CD8-positive, alpha-beta memory T cell (primary cell): ENCODE results near the gene SORCS2. TPM values are rescaled to one million over a fixed set of nuclear protein-coding genes. Genes with fewer than 3 reads are reported as not detected.

Experiments
- CTCF ChIA-PET: fragments of 350-600 bp; sonication (Branson Sonifier 250); formaldehyde crosslinking; loops from one replicate; lab custom pipeline; 2021; ENCODE audit warnings: antibody characterized with exemption; lab: Charles Lee
- POLR2A ChIA-PET: fragments of 350-600 bp; sonication (Branson Sonifier 250); formaldehyde crosslinking; loops from one replicate; lab custom pipeline; 2021; ENCODE audit warnings: antibody characterized with exemption; lab: Charles Lee
- DNase-seq, 5 donors: peaks; one replicate each; pipeline versions ENCODE4 v3.0.0 to v3.0.0-alpha.2; 2020 to 2022; ENCODE audit warnings: mixed read lengths in 1 of 5
- H3K27ac ChIP-seq: one replicate; pipeline ENCODE4 v1.7.0; 2013; ENCODE audit warnings: low read depth, mild to moderate bottlenecking, low read length, moderate library complexity
- H3K27me3 ChIP-seq: 2 replicates; pipeline ENCODE4 v1.7.0; 2013; ENCODE audit warnings: low read length, mild to moderate bottlenecking; ENCODE audit not compliant: insufficient read depth, poor library complexity, severe bottlenecking
- H3K36me3 ChIP-seq: 2 replicates; pipeline ENCODE4 v1.7.0; 2013; ENCODE audit warnings: mild to moderate bottlenecking, low read length, moderate library complexity; ENCODE audit not compliant: insufficient read depth
- H3K4me1 ChIP-seq: 2 replicates; pipeline ENCODE4 v1.7.0; 2013; ENCODE audit warnings: mild to moderate bottlenecking, low read length, moderate library complexity; ENCODE audit not compliant: insufficient read depth
- H3K4me3 ChIP-seq: 2 replicates; pipeline ENCODE4 v1.7.0; 2013; ENCODE audit warnings: mild to moderate bottlenecking, low read length
- H3K9me3 ChIP-seq: 2 replicates; pipeline ENCODE4 v1.7.0; 2013; ENCODE audit warnings: mild to moderate bottlenecking, low read length
- H3K27ac Mint-ChIP-seq, 8 donors: one replicate each; pipeline ENCODE4 v1.8.0; 2020 to 2021; ENCODE audit warnings: mixed read lengths in 8 of 8, mild to moderate bottlenecking in 6 of 8, inconsistent platforms in 3 of 8, moderate library complexity in 3 of 8
- H3K27me3 Mint-ChIP-seq, 2 donors: one replicate each; pipeline ENCODE4 v1.8.0; 2020 to 2021; ENCODE audit warnings: mixed read lengths in 2 of 2, mild to moderate bottlenecking in 1 of 2, moderate library complexity in 1 of 2
- H3K36me3 Mint-ChIP-seq, 3 donors: one replicate each; pipeline ENCODE4 v1.8.0; 2020 to 2021; ENCODE audit warnings: mixed read lengths in 3 of 3, inconsistent platforms in 1 of 3, mild to moderate bottlenecking in 1 of 3
- H3K4me1 Mint-ChIP-seq, 3 donors: one replicate each; pipeline ENCODE4 v1.8.0; 2020 to 2021; ENCODE audit warnings: mixed read lengths in 3 of 3, inconsistent platforms in 1 of 3, mild to moderate bottlenecking in 1 of 3
- H3K4me3 Mint-ChIP-seq, 7 donors: one replicate each; pipeline ENCODE4 v1.8.0; 2020 to 2021; ENCODE audit warnings: mixed read lengths in 7 of 7, mild to moderate bottlenecking in 6 of 7, moderate library complexity in 4 of 7, inconsistent platforms in 2 of 7
- H3K9me3 Mint-ChIP-seq, 5 donors: one replicate each; pipeline ENCODE4 v1.8.0; 2020 to 2022; ENCODE audit warnings: mixed read lengths in 5 of 5, mild to moderate bottlenecking in 3 of 5, moderate library complexity in 2 of 5, inconsistent platforms in 1 of 5
- polyA plus RNA-seq: library from polyadenylated mRNA; unstranded; fragments of 300-500 nt; fragmentation: Illumina TruSeq; gene quantifications from one replicate; pipeline ENCODE4 v1.2.3, GENCODE V29; 2021
- total RNA-seq, 2 experiments: library from RNA; stranded (reverse); gene quantifications; one replicate each; pipeline ENCODE4 v1.2.3, GENCODE V29; 2021

SORCS2 gene
- total and polyA plus RNA-seq, 3 experiments from 2014 or later = not detected

GRCh38 chr4:7582313-7583097 is 390.2 kb downstream of the SORCS2 start:
- Histone ChIP-seq H3K4me1 (no peaks in the 10 kb centered on the region), H3K36me3 (no peaks in the 10 kb centered on the region), H3K9me3 (no peaks in the 10 kb centered on the region), H3K27me3 (no peaks in the 10 kb centered on the region), H3K4me3 (no peak overlapping the region), H3K27ac (no peak overlapping the region)
- ChIA-PET POLR2A (no interaction called here), CTCF (no interaction called here)
- DNase-seq = no peak
- no peak overlapping the region for H3K27ac Mint-ChIP-seq
- H3K9me3 Mint-ChIP-seq = peaks cover 17 to 30% (median 21%) of the 10 kb centered on the region in 5 donors
- peaks cover 0 to 6% of the 10 kb centered on the region in 2 donors for H3K27me3 Mint-ChIP-seq
- H3K4me1 Mint-ChIP-seq = no peaks in the 10 kb centered on the region
- H3K4me3 Mint-ChIP-seq = no peak overlapping the region
- peaks cover 0 to 21% (median 0%) of the 10 kb centered on the region in 3 donors for H3K36me3 Mint-ChIP-seq

GRCh38 chr4:7584098-7584497 is 391.8 kb downstream of the SORCS2 start:
- Mint-ChIP-seq H3K36me3 (peaks cover 0 to 6% (median 0%) of the 10 kb centered on the region in 3 donors), H3K9me3 (peaks cover 5 to 14% (median 8%) of the 10 kb centered on the region in 5 donors), H3K27me3 (peaks cover 7 to 12% of the 10 kb centered on the region in 2 donors), H3K27ac (no peak overlapping the region), H3K4me3 (no peak overlapping the region), H3K4me1 (no peaks in the 10 kb centered on the region)
- Histone ChIP-seq H3K4me1 (no peaks in the 10 kb centered on the region), H3K4me3 (no peak overlapping the region), H3K27me3 (no peaks in the 10 kb centered on the region), H3K36me3 (no peaks in the 10 kb centered on the region), H3K27ac (no peak overlapping the region), H3K9me3 (no peaks in the 10 kb centered on the region)
- CTCF ChIA-PET = no interaction called here
- POLR2A ChIA-PET = no interaction called here
- no peak for DNase-seq

GRCh38 chr4:7584606-7585159 is 392.3 kb downstream of the SORCS2 start:
- CTCF ChIA-PET = no interaction called here
- DNase-seq = no peak
- POLR2A ChIA-PET = no interaction called here
- H3K36me3 ChIP-seq = no peaks in the 10 kb centered on the region
- no peaks in the 10 kb centered on the region for H3K4me1 Mint-ChIP-seq
- H3K9me3 Mint-ChIP-seq = peaks cover under 1 to 10% (median 5%) of the 10 kb centered on the region in 5 donors
- H3K27ac ChIP-seq = no peak overlapping the region
- H3K27me3 Mint-ChIP-seq = peaks cover 9 to 12% of the 10 kb centered on the region in 2 donors
- peak overlapping the region in 1 of 8 donors; percentile 24 for H3K27ac Mint-ChIP-seq
- peaks cover 0 to 2% (median 0%) of the 10 kb centered on the region in 3 donors for H3K36me3 Mint-ChIP-seq
- no peak overlapping the region for H3K4me3 ChIP-seq
- no peak overlapping the region for H3K4me3 Mint-ChIP-seq
- no peaks in the 10 kb centered on the region for H3K9me3 ChIP-seq
- no peaks in the 10 kb centered on the region for H3K4me1 ChIP-seq
- no peaks in the 10 kb centered on the region for H3K27me3 ChIP-seq

- Mint-ChIP-seq H3K27ac (no peak overlapping the region), H3K36me3 (no peaks in the 10 kb centered on the region), H3K27me3 (peaks cover 12 to 17% of the 10 kb centered on the region in 2 donors), H3K4me1 (no peaks in the 10 kb centered on the region), H3K9me3 (peaks cover 0 to 5% (median 0%) of the 10 kb centered on the region in 5 donors), H3K4me3 (no peak overlapping the region)
- no peaks in the 10 kb centered on the region for H3K27me3 ChIP-seq
- POLR2A ChIA-PET = no interaction called here
- no peaks in the 10 kb centered on the region for H3K9me3 ChIP-seq
- H3K36me3 ChIP-seq = no peaks in the 10 kb centered on the region
- no peak for DNase-seq
- H3K4me3 ChIP-seq = no peak overlapping the region
- H3K27ac ChIP-seq = no peak overlapping the region
- CTCF ChIA-PET = no interaction called here
- H3K4me1 ChIP-seq = no peaks in the 10 kb centered on the region
These were observed 393.4 kb downstream of the SORCS2 start for GRCh38 chr4:7585768-7586167.

- H3K4me3 Mint-ChIP-seq = no peak overlapping the region
- ChIA-PET CTCF (no interaction called here), POLR2A (no interaction called here)
- no peak overlapping the region for H3K4me3 ChIP-seq
- peaks cover 12 to 19% of the 10 kb centered on the region in 2 donors for H3K27me3 Mint-ChIP-seq
- DNase-seq = no peak
- no peaks in the 10 kb centered on the region for H3K9me3 ChIP-seq
- H3K27ac Mint-ChIP-seq = no peak overlapping the region
- no peaks in the 10 kb centered on the region for H3K4me1 ChIP-seq
- H3K27ac ChIP-seq = no peak overlapping the region
- H3K36me3 Mint-ChIP-seq = no peaks in the 10 kb centered on the region
- no peaks in the 10 kb centered on the region for H3K4me1 Mint-ChIP-seq
- no peaks in the 10 kb centered on the region for H3K27me3 ChIP-seq
- H3K9me3 Mint-ChIP-seq = peaks cover 0 to 5% (median 0%) of the 10 kb centered on the region in 5 donors
- no peaks in the 10 kb centered on the region for H3K36me3 ChIP-seq
These were observed 395.4 kb downstream of the SORCS2 start for GRCh38 chr4:7587433-7588405.

- Mint-ChIP-seq H3K27ac (no peak overlapping the region), H3K27me3 (peaks cover 8 to 19% of the 10 kb centered on the region in 2 donors), H3K4me3 (no peak overlapping the region), H3K4me1 (no peaks in the 10 kb centered on the region), H3K36me3 (no peaks in the 10 kb centered on the region), H3K9me3 (no peaks in the 10 kb centered on the region)
- Histone ChIP-seq H3K4me1 (no peaks in the 10 kb centered on the region), H3K27ac (no peak overlapping the region), H3K9me3 (no peaks in the 10 kb centered on the region), H3K4me3 (no peak overlapping the region), H3K27me3 (no peaks in the 10 kb centered on the region), H3K36me3 (no peaks in the 10 kb centered on the region)
- no peak for DNase-seq
- POLR2A ChIA-PET = no interaction called here
- CTCF ChIA-PET = no interaction called here
These were observed 397.9 kb downstream of the SORCS2 start for GRCh38 chr4:7590189-7590588.

GRCh38 chr4:7590899-7591298 is 398.6 kb downstream of the SORCS2 start:
- Histone ChIP-seq H3K27me3 (no peaks in the 10 kb centered on the region), H3K27ac (no peak overlapping the region), H3K36me3 (no peaks in the 10 kb centered on the region), H3K4me1 (no peaks in the 10 kb centered on the region), H3K9me3 (no peaks in the 10 kb centered on the region), H3K4me3 (no peak overlapping the region)
- CTCF ChIA-PET = no interaction called here
- no peak for DNase-seq
- Mint-ChIP-seq H3K4me1 (no peaks in the 10 kb centered on the region), H3K27ac (no peak overlapping the region), H3K36me3 (no peaks in the 10 kb centered on the region), H3K4me3 (no peak overlapping the region), H3K9me3 (no peaks in the 10 kb centered on the region), H3K27me3 (peaks cover 15 to 25% of the 10 kb centered on the region in 2 donors)
- POLR2A ChIA-PET = no interaction called here
